HL-60 (cell line): ENCODE data around the gene TEX22.

Experiments used
- TF ChIP-seq, protein P1 (sequence below): IDR thresholded peaks from one replicate; pipeline ENCODE4 v1.5.1; 2011; ENCODE audit warnings: low read length, control low read depth, inconsistent platforms; ENCODE audit not compliant: insufficient read depth
- TF ChIP-seq, protein P2 (sequence below): IDR thresholded peaks from 2 replicates; pipeline ENCODE4 v1.6.1; 2012; ENCODE audit warnings: low read depth; ENCODE audit not compliant: insufficient replicate concordance

DNA sequence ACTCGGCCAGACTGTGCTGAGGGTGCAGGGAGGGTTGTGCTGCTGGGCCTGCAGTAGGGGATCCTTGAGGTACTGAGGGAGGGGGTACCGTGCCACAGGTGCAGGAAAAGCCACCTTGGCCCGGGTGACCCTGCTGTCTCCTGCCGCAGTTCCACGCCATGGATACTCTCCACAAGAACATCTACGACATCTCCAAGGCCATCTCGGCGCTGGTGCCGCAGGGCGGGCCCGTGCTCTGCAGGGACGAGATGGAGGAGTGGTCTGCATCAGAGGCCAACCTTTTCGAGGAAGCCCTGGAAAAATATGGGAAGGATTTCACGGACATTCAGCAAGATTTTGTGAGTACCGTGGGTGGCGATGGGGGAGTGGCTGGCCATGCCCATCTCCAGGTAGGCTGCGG is 62.3 kb downstream of the TEX22 start:
- TF ChIP-seq, protein P1, sequence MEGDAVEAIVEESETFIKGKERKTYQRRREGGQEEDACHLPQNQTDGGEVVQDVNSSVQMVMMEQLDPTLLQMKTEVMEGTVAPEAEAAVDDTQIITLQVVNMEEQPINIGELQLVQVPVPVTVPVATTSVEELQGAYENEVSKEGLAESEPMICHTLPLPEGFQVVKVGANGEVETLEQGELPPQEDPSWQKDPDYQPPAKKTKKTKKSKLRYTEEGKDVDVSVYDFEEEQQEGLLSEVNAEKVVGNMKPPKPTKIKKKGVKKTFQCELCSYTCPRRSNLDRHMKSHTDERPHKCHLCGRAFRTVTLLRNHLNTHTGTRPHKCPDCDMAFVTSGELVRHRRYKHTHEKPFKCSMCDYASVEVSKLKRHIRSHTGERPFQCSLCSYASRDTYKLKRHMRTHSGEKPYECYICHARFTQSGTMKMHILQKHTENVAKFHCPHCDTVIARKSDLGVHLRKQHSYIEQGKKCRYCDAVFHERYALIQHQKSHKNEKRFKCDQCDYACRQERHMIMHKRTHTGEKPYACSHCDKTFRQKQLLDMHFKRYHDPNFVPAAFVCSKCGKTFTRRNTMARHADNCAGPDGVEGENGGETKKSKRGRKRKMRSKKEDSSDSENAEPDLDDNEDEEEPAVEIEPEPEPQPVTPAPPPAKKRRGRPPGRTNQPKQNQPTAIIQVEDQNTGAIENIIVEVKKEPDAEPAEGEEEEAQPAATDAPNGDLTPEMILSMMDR: no peak
- TF ChIP-seq, protein P2, sequence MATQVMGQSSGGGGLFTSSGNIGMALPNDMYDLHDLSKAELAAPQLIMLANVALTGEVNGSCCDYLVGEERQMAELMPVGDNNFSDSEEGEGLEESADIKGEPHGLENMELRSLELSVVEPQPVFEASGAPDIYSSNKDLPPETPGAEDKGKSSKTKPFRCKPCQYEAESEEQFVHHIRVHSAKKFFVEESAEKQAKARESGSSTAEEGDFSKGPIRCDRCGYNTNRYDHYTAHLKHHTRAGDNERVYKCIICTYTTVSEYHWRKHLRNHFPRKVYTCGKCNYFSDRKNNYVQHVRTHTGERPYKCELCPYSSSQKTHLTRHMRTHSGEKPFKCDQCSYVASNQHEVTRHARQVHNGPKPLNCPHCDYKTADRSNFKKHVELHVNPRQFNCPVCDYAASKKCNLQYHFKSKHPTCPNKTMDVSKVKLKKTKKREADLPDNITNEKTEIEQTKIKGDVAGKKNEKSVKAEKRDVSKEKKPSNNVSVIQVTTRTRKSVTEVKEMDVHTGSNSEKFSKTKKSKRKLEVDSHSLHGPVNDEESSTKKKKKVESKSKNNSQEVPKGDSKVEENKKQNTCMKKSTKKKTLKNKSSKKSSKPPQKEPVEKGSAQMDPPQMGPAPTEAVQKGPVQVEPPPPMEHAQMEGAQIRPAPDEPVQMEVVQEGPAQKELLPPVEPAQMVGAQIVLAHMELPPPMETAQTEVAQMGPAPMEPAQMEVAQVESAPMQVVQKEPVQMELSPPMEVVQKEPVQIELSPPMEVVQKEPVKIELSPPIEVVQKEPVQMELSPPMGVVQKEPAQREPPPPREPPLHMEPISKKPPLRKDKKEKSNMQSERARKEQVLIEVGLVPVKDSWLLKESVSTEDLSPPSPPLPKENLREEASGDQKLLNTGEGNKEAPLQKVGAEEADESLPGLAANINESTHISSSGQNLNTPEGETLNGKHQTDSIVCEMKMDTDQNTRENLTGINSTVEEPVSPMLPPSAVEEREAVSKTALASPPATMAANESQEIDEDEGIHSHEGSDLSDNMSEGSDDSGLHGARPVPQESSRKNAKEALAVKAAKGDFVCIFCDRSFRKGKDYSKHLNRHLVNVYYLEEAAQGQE: no peak
